TTC549 (cell line): ENCODE results near the gene TMPRSS13.
"Not testable (repeated sequence)": the region's sequence is repeated elsewhere in the genome, so short reads cannot be mapped to it uniquely, and the experiment has no call there.

Experiments
- FAIRE-seq: peaks from 2 replicates; lab custom pipeline; 2012; peaks lifted over from hg19 to GRCh38; lab: Jason Lieb, UNC

Gene TMPRSS13

GRCh38 chr11:117950993-117951961, 22.1 kb upstream of the TMPRSS13 start:
- no peak for FAIRE-seq

- no peak for FAIRE-seq
These were observed 21.1 kb upstream of the TMPRSS13 start for GRCh38 chr11:117950301-117950700.

- FAIRE-seq: no peak
These were observed 19.9 kb upstream of the TMPRSS13 start for GRCh38 chr11:117949062-117949461.

- FAIRE-seq: not testable (repeated sequence)
These were observed 19.3 kb upstream of the TMPRSS13 start for GRCh38 chr11:117948466-117948865.

- not testable (repeated sequence) for FAIRE-seq
These were observed 18.5 kb upstream of the TMPRSS13 start for GRCh38 chr11:117947751-117948150.

- FAIRE-seq: no peak
These were observed 17.8 kb upstream of the TMPRSS13 start for GRCh38 chr11:117946842-117947526.

- FAIRE-seq: no peak
These were observed 17.1 kb upstream of the TMPRSS13 start for GRCh38 chr11:117946156-117946841.

GRCh38 chr11:117945047-117945810, 16.0 kb upstream of the TMPRSS13 start:
- FAIRE-seq: no peak

GRCh38 chr11:117944554-117944953, 15.4 kb upstream of the TMPRSS13 start:
- FAIRE-seq: no peak

GRCh38 chr11:117941976-117942654, 12.9 kb upstream of the TMPRSS13 start:
- FAIRE-seq: no peak

GRCh38 chr11:117941163-117941707, 12.0 kb upstream of the TMPRSS13 start:
- FAIRE-seq: no peak

- FAIRE-seq: no peak
These were observed 11.5 kb upstream of the TMPRSS13 start for GRCh38 chr11:117940736-117941135.

GRCh38 chr11:117936973-117937372, 7.8 kb upstream of the TMPRSS13 start:
- no peak for FAIRE-seq

GRCh38 chr11:117934526-117935307, 5.5 kb upstream of the TMPRSS13 start:
- no peak for FAIRE-seq

GRCh38 chr11:117933930-117934329, 4.7 kb upstream of the TMPRSS13 start:
- FAIRE-seq: no peak

GRCh38 chr11:117933475-117933874, 4.3 kb upstream of the TMPRSS13 start:
- FAIRE-seq: no peak

- FAIRE-seq: no peak
These were observed 3.7 kb upstream of the TMPRSS13 start for GRCh38 chr11:117932947-117933346.

- no peak for FAIRE-seq
These were observed 3.2 kb upstream of the TMPRSS13 start for GRCh38 chr11:117932426-117932825.

- FAIRE-seq: no peak
These were observed 2.8 kb upstream of the TMPRSS13 start for GRCh38 chr11:117931971-117932370.

GRCh38 chr11:117931331-117931950, 2.2 kb upstream of the TMPRSS13 start:
- FAIRE-seq: no peak
